ENCODE data around the gene MEGF10.

DNA sequence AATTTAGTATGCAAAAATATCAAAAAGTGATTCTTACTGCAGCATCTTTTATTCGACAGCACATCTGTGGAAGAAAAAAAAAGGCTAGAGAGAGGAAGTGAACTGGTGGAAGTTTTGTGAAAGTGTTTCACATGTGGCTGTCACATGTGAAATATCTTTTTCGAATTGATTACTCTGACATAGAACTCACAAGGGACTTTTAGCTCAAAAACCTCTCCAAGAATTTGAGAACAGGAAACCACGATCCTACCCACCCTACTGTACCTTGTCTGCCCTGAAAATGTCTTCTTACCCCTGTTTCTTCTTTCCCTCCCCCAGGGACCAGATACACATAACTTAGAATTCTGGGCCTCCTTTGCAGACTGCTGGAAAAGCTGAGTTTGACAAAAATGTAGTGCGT, 120.4 kb downstream of the MEGF10 start:
- TF ChIP-seq ZNF8 (CRISPR knock-in tag; IDR thresholded peaks at IDR 0.05) (no peak), RARB (CRISPR knock-in tag; IDR thresholded peaks at IDR 0.05) (no peak), ZNF565 (CRISPR knock-in tag; conservative IDR thresholded peaks at IDR 0.05; ENCODE audit: low read depth) (no peak), ARNTL (CRISPR knock-in tag; IDR thresholded peaks at IDR 0.05; ENCODE audit: borderline replicate concordance, low read depth) (no peak), GLIS3 (CRISPR knock-in tag; IDR thresholded peaks at IDR 0.05) (no peak), ZFP30 (CRISPR knock-in tag; IDR thresholded peaks at IDR 0.05) (no peak), ZC3H10 (CRISPR knock-in tag; IDR thresholded peaks at IDR 0.05) (no peak), TOX (CRISPR knock-in tag; IDR thresholded peaks at IDR 0.05; ENCODE audit: borderline replicate concordance) (no peak), PATZ1 (CRISPR knock-in tag; IDR thresholded peaks at IDR 0.05; ENCODE audit: borderline replicate concordance) (no peak), ESRRG (CRISPR knock-in tag; IDR thresholded peaks at IDR 0.05) (no peak), CSDC2 (CRISPR knock-in tag; IDR thresholded peaks at IDR 0.05) (no peak)
- TF ChIP-seq, protein P1, sequence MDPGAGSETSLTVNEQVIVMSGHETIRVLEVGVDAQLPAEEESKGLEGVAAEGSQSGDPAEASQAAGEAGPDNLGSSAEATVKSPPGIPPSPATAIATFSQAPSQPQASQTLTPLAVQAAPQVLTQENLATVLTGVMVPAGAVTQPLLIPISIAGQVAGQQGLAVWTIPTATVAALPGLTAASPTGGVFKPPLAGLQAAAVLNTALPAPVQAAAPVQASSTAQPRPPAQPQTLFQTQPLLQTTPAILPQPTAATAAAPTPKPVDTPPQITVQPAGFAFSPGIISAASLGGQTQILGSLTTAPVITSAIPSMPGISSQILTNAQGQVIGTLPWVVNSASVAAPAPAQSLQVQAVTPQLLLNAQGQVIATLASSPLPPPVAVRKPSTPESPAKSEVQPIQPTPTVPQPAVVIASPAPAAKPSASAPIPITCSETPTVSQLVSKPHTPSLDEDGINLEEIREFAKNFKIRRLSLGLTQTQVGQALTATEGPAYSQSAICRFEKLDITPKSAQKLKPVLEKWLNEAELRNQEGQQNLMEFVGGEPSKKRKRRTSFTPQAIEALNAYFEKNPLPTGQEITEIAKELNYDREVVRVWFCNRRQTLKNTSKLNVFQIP (CRISPR knock-in tag; IDR thresholded peaks at IDR 0.05; ENCODE audit: borderline replicate concordance, low read depth), result no peak
- TF ChIP-seq, protein P2, sequence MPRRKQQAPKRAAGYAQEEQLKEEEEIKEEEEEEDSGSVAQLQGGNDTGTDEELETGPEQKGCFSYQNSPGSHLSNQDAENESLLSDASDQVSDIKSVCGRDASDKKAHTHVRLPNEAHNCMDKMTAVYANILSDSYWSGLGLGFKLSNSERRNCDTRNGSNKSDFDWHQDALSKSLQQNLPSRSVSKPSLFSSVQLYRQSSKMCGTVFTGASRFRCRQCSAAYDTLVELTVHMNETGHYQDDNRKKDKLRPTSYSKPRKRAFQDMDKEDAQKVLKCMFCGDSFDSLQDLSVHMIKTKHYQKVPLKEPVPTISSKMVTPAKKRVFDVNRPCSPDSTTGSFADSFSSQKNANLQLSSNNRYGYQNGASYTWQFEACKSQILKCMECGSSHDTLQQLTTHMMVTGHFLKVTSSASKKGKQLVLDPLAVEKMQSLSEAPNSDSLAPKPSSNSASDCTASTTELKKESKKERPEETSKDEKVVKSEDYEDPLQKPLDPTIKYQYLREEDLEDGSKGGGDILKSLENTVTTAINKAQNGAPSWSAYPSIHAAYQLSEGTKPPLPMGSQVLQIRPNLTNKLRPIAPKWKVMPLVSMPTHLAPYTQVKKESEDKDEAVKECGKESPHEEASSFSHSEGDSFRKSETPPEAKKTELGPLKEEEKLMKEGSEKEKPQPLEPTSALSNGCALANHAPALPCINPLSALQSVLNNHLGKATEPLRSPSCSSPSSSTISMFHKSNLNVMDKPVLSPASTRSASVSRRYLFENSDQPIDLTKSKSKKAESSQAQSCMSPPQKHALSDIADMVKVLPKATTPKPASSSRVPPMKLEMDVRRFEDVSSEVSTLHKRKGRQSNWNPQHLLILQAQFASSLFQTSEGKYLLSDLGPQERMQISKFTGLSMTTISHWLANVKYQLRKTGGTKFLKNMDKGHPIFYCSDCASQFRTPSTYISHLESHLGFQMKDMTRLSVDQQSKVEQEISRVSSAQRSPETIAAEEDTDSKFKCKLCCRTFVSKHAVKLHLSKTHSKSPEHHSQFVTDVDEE (CRISPR knock-in tag; IDR thresholded peaks at IDR 0.05), result no peak

Measured in SK-N-SH treated with all-trans-retinoic acid at 6 μM for 48 hours (cell line).